Neuronal stem cell (in vitro differentiated cells): ENCODE results near the gene TMEM221.

Experiments used
- DNase-seq: peaks from one replicate; pipeline ENCODE4 v3.0.0-alpha.2; 2013; ENCODE audit warnings: low spot score
- H2AFZ ChIP-seq: one replicate; pipeline ENCODE4 v1.6.1; 2013; ENCODE audit warnings: mild to moderate bottlenecking, low read length, inconsistent platforms
- H2AK5ac ChIP-seq: 2 replicates; pipeline ENCODE4 v1.6.1; 2013; ENCODE audit warnings: low read depth, mild to moderate bottlenecking, inconsistent platforms, low read length, moderate library complexity, mixed read lengths
- H2BK120ac ChIP-seq: 2 replicates; pipeline ENCODE4 v1.6.1; 2013; ENCODE audit warnings: low read depth, mild to moderate bottlenecking, inconsistent platforms, low read length, moderate library complexity, mixed read lengths
- H2BK12ac ChIP-seq: one replicate; pipeline ENCODE4 v1.6.1; 2013; ENCODE audit warnings: low read length, inconsistent platforms
- H2BK15ac ChIP-seq: 2 replicates; pipeline ENCODE4 v1.6.1; 2013; ENCODE audit warnings: mild to moderate bottlenecking, low read length, inconsistent platforms, mixed read lengths
- H2BK5ac ChIP-seq: one replicate; pipeline ENCODE4 v1.6.1; 2013; ENCODE audit warnings: inconsistent platforms, mild to moderate bottlenecking, low read length, moderate library complexity
- H3K14ac ChIP-seq: one replicate; pipeline ENCODE4 v1.6.1; 2013; ENCODE audit warnings: low read length, inconsistent platforms
- H3K18ac ChIP-seq: 2 replicates; pipeline ENCODE4 v1.6.1; 2013; ENCODE audit warnings: low read length, inconsistent platforms
- H3K23ac ChIP-seq: 2 replicates; pipeline ENCODE4 v1.6.1; 2013; ENCODE audit warnings: low read depth, mild to moderate bottlenecking, mixed read lengths, low read length, inconsistent platforms; ENCODE audit not compliant: poor library complexity
- H3K27ac ChIP-seq: replicated peaks from 3 replicates; pipeline ENCODE4 v1.5.1; 2013; ENCODE audit warnings: low read length, inconsistent platforms
- H3K27me3 ChIP-seq, 3 experiments: 2 replicates each; pipeline ENCODE4 v1.6.1; 2013; ENCODE audit warnings: low read length in 3 of 3, mild to moderate bottlenecking in 2 of 3, inconsistent platforms in 1 of 3, low read depth in 1 of 3, mixed read lengths in 1 of 3, moderate library complexity in 1 of 3; ENCODE audit not compliant: control insufficient read depth in 3 of 3, insufficient read depth in 3 of 3
- H3K36me3 ChIP-seq, 2 donors: replicated peaks in 1 of 2; 2 replicates each; pipeline ENCODE4 v1.6.1; 2013; ENCODE audit warnings: low read length in 2 of 2; ENCODE audit not compliant: control insufficient read depth in 2 of 2, insufficient read depth in 2 of 2
- H3K4ac ChIP-seq: 2 replicates; pipeline ENCODE4 v1.6.1; 2013; ENCODE audit warnings: inconsistent platforms, mild to moderate bottlenecking, low read length, moderate library complexity
- H3K4me1 ChIP-seq, 2 donors: 1 replicate in 1 of 2; 2 replicates in 1 of 2; pipeline ENCODE4 v1.6.1; 2013; ENCODE audit warnings: low read length in 2 of 2, low read depth in 1 of 2; ENCODE audit not compliant: control insufficient read depth in 2 of 2, insufficient read depth in 1 of 2
- H3K4me2 ChIP-seq: one replicate; pipeline ENCODE4 v1.6.1; 2013; ENCODE audit warnings: mild to moderate bottlenecking, low read length, inconsistent platforms; ENCODE audit not compliant: insufficient read depth, poor library complexity, severe bottlenecking
- H3K4me3 ChIP-seq, 2 donors: 2 replicates each; pipeline ENCODE4 v1.5.1; 2013; ENCODE audit warnings: low read length in 2 of 2, mild to moderate bottlenecking in 2 of 2, inconsistent platforms in 1 of 2, moderate library complexity in 1 of 2
- H3K79me1 ChIP-seq: one replicate; pipeline ENCODE4 v1.6.1; 2013; ENCODE audit warnings: low read depth, mild to moderate bottlenecking, inconsistent platforms, low read length, moderate library complexity
- H3K9ac ChIP-seq: one replicate; pipeline ENCODE4 v1.6.1; 2013; ENCODE audit warnings: mild to moderate bottlenecking, low read depth, low read length, inconsistent platforms; ENCODE audit not compliant: poor library complexity
- H3K9me3 ChIP-seq, 2 donors: replicated peaks in 1 of 2; 2 replicates each; pipeline versions ENCODE3 to v1.6.1; 2013; ENCODE audit warnings: low read length in 2 of 2, mild to moderate bottlenecking in 2 of 2, inconsistent platforms in 1 of 2, low read depth in 1 of 2, mixed read lengths in 1 of 2, moderate library complexity in 1 of 2; ENCODE audit not compliant: control insufficient read depth in 2 of 2, insufficient read depth in 1 of 2
- H4K8ac ChIP-seq: one replicate; pipeline ENCODE4 v1.6.1; 2013; ENCODE audit warnings: low read depth, mild to moderate bottlenecking, inconsistent platforms, low read length, moderate library complexity
- H4K91ac ChIP-seq: one replicate; pipeline ENCODE4 v1.6.1; 2013; ENCODE audit warnings: low read length, low read depth, mild to moderate bottlenecking, inconsistent platforms; ENCODE audit not compliant: poor library complexity
- WGBS, 2 donors: extraction: QIAGEN DNeasy Blood & Tissue Kit; methylation state at CpG; one replicate each; pipeline ENCODE4 v1.1.7; 2013; ENCODE audit warnings: missing lambda C conversion rate in 2 of 2, mixed read lengths in 1 of 2; ENCODE audit not compliant: insufficient read length in 2 of 2, insufficient replicate concordance in 1 of 2; ENCODE audit errors: extremely low coverage in 2 of 2; 5-methylcytosine and 5-hydroxymethylcytosine counted together

Gene TMEM221

GRCh38 chr19:17406046-17406886, 42.2 kb downstream of the TMEM221 start:
- Histone ChIP-seq H3K9me3 (no peaks in the 10 kb centered on the region), H3K4ac (no peak overlapping the region), H2BK12ac (no peak overlapping the region), H4K8ac (no peak overlapping the region), H3K14ac (no peak overlapping the region), H2BK5ac (no peak overlapping the region), H3K9ac (no peak overlapping the region), H3K18ac (no peak overlapping the region), H4K91ac (no peak overlapping the region), H2BK120ac (no peak overlapping the region), H3K4me3 (no peak overlapping the region), H3K23ac (no peak overlapping the region), H3K4me1 (peaks cover 21 to 30% of the 10 kb centered on the region in 2 donors), H2AK5ac (peak overlapping the region; percentile 23), H3K27me3 (no peaks in the 10 kb centered on the region), H3K36me3 (peaks cover 0 to 1% of the 10 kb centered on the region in 2 donors), H3K4me2 (no peak overlapping the region), H3K79me1 (peaks cover 1% of the 10 kb centered on the region), H2AFZ (no peak overlapping the region), H3K27ac (no peak overlapping the region), H2BK15ac (no peak overlapping the region)
- no CpG with 5 or more reads among the region's 10 CpGs for WGBS, 2 donors
- DNase-seq = no peak

DNA sequence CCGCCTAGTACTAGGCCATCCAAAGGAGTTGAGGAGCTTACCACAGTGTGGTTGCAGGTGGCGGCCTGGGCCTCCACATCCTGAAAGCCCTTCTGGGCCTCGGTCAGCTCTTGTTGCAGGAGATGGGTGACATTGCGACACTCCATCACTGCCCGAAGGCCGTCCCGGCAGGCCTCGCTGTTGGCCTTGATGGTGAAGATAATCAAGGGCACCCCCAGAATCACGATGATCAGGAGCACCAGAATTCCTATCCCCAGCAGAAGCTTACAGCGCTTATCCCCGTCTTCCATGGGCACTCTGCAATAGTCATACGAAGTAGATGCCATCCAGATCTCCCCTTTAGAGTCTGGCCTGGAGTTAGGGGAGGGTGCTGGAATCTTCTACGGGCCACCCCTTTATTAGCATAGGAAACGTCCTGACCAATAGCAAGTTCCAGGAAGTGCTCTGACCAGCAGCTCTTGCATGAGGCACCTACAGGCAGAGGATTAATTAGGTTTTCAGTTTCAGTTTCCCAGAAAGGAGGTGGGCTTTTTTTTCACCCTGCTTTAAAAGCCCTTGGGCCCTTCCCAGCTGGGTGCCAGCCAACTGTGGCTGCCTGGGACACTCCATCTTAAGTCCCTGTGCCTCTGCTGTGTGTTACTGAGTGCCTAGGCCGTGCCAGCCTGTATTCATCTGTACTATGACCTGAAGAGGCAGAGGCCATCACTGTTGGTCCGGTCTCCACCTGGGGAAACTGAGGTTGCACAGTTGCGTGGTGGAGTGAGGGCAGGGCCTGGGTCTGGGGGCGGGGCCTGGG, 43.0 kb downstream of the TMEM221 start, which contains the start of gene BST2:
Gene BST2, minus strand, starts transcription at position 381 of the 796 bp plus-strand sequence. Its CDS starts 55 bp downstream, at position 326.
- H4K8ac ChIP-seq = no peak within 1 kb of the TSS
- no peak for DNase-seq
- H3K79me1 ChIP-seq = peaks cover 1% of the 10 kb centered on the region
- H3K36me3 ChIP-seq = peaks cover 0 to 1% of the 10 kb centered on the region in 2 donors
- peak within 1 kb of the TSS; percentile 8 for H2BK120ac ChIP-seq
- H3K27me3 ChIP-seq = no peaks in the 10 kb centered on the region
- WGBS, 2 donors = no CpG with 5 or more reads among the region's 18 CpGs
- H2BK5ac ChIP-seq = peak within 1 kb of the TSS; percentile 80
- H3K9ac ChIP-seq = peak within 1 kb of the TSS; percentile 63
- peak within 1 kb of the TSS; percentile 43 for H3K4ac ChIP-seq
- H2AK5ac ChIP-seq = peak within 1 kb of the TSS; percentile 98
- H4K91ac ChIP-seq = no peak within 1 kb of the TSS
- H3K4me3 ChIP-seq = peak within 1 kb of the TSS; percentile 14 to 76
- no peaks in the 10 kb centered on the region for H3K9me3 ChIP-seq
- peak within 1 kb of the TSS; percentile 76 for H3K4me2 ChIP-seq
- peak within 1 kb of the TSS; percentile 59 for H2BK12ac ChIP-seq
- peak within 1 kb of the TSS; percentile 98 for H3K27ac ChIP-seq
- peaks cover 21 to 30% of the 10 kb centered on the region in 2 donors for H3K4me1 ChIP-seq
- H3K23ac ChIP-seq = no peak within 1 kb of the TSS
- peak within 1 kb of the TSS; percentile 92 for H3K18ac ChIP-seq
- H2BK15ac ChIP-seq = peak within 1 kb of the TSS; percentile 65
- H2AFZ ChIP-seq = peak within 1 kb of the TSS; percentile 86
- no peak within 1 kb of the TSS for H3K14ac ChIP-seq

DNA sequence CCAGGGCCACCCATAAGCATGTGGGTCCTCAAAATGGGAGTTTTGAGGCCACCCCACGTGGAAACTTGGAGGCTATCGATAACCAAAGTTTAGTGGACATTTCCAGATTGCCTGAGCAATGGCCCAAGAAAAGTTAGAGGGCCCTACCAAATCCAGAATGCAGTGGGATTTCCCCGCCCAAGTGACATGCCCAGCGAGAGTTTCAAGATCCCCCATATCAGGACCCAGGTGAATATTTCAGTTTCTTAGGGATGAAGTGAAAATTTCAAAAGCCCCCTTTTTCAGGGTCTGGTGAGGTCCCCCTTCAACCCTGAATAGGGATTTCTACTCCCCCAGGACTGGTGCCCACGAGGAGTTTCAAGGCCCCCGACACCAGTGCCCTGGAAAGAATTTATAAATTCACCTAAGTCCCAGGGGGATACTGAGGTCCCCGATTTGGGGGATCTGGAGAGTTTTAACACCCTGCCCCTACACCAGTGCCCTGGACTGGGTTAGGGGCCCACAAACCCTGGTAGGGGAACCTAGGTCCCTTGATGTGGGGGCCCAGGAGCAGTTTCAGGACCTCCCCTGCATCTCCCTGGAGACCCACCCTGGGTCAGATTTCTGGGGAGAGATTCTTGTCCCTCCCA, 43.7 kb downstream of the TMEM221 start:
- peak overlapping the region; percentile 63 for H3K9ac ChIP-seq
- no peak overlapping the region for H4K91ac ChIP-seq
- peak overlapping the region; percentile 76 for H3K4me2 ChIP-seq
- H3K23ac ChIP-seq = no peak overlapping the region
- peak overlapping the region; percentile 86 for H2AFZ ChIP-seq
- H2BK15ac ChIP-seq = peak overlapping the region; percentile 65
- H3K36me3 ChIP-seq = peaks cover 0 to 1% of the 10 kb centered on the region in 2 donors
- DNase-seq = no peak
- H2AK5ac ChIP-seq = peak overlapping the region; percentile 98
- H2BK120ac ChIP-seq = peak overlapping the region; percentile 8
- peak overlapping the region; percentile 43 for H3K4ac ChIP-seq
- peak overlapping the region; percentile 80 for H2BK5ac ChIP-seq
- no peaks in the 10 kb centered on the region for H3K9me3 ChIP-seq
- peak overlapping the region; percentile 92 for H3K18ac ChIP-seq
- H3K14ac ChIP-seq = no peak overlapping the region
- H3K27me3 ChIP-seq = no peaks in the 10 kb centered on the region
- peaks cover 21 to 30% of the 10 kb centered on the region in 2 donors for H3K4me1 ChIP-seq
- H3K27ac ChIP-seq = peak overlapping the region; percentile 98
- peak overlapping the region; percentile 1 to 76 for H3K4me3 ChIP-seq
- peaks cover 1% of the 10 kb centered on the region for H3K79me1 ChIP-seq
- no CpG with 5 or more reads among the region's 7 CpGs for WGBS, 2 donors
- peak overlapping the region; percentile 59 for H2BK12ac ChIP-seq
- H4K8ac ChIP-seq = no peak overlapping the region
